Neural cell (in vitro differentiated cells): ENCODE data around the gene MRPS15. TPM values are rescaled to one million over a fixed set of nuclear protein-coding genes. Genes with fewer than 3 reads are reported as not detected.

Source experiments
- H2AFZ ChIP-seq: fragments of 200-600, 300-800 bp; sonication (generic), shearing (Covaris generic); 2 replicates; pipeline ENCODE4 v1.6.0; 2014; ENCODE audit warnings: low read depth, mild to moderate bottlenecking, antibody characterized with exemption, low read length, moderate library complexity
- H3F3A ChIP-seq: fragments of 200-600 bp; shearing (Covaris generic); 2 replicates; pipeline ENCODE4 v1.6.1; 2016; ENCODE audit warnings: mild to moderate bottlenecking, moderate library complexity, mixed read lengths, antibody characterized with exemption, low read length; ENCODE audit not compliant: insufficient read depth, poor library complexity, severe bottlenecking
- H3K27ac ChIP-seq: fragments of 200-600, 300-800 bp; sonication (generic), shearing (Covaris generic); 2 replicates; pipeline ENCODE4 v1.5.1; 2014; ENCODE audit warnings: mild to moderate bottlenecking, low read length, moderate library complexity
- H3K27me3 ChIP-seq: fragments of 300-800, 200-600 bp; sonication (generic), shearing (Covaris generic); 2 replicates; pipeline ENCODE4 v1.6.0; 2014; ENCODE audit warnings: mild to moderate bottlenecking, low read depth, low read length, moderate library complexity; ENCODE audit not compliant: insufficient read depth
- H3K36me3 ChIP-seq: fragments of 300-800, 200-600 bp; sonication (generic), shearing (Covaris generic); 2 replicates; pipeline ENCODE4 v1.5.1; 2014; ENCODE audit warnings: mild to moderate bottlenecking, antibody characterized with exemption, low read length, moderate library complexity; ENCODE audit not compliant: insufficient read depth
- H3K4me2 ChIP-seq: fragments of 300-800, 200-600 bp; sonication (generic), shearing (Covaris generic); 2 replicates; pipeline ENCODE4 v1.6.0; 2014; ENCODE audit warnings: mild to moderate bottlenecking, low read length
- H3K4me3 ChIP-seq: fragments of 300-800, 200-600 bp; sonication (generic), shearing (Covaris generic); 2 replicates; pipeline ENCODE4 v1.5.1; 2014; ENCODE audit warnings: mild to moderate bottlenecking, low read length, moderate library complexity
- H3K79me2 ChIP-seq: fragments of 200-600 bp; shearing (Covaris generic); replicated peaks from 2 replicates; pipeline ENCODE4 v1.6.0; 2014; ENCODE audit warnings: mild to moderate bottlenecking, low read length, moderate library complexity; ENCODE audit not compliant: insufficient read depth
- H3K9ac ChIP-seq: fragments of 300-800, 200-600 bp; sonication (generic), shearing (Covaris generic); 2 replicates; pipeline ENCODE4 v1.6.1; 2016; ENCODE audit warnings: mild to moderate bottlenecking, low read length, mixed read lengths
- H3K9me2 ChIP-seq: fragments of 200-600 bp; shearing (Covaris generic); 2 replicates; pipeline ENCODE4 v1.6.1; 2016; ENCODE audit warnings: mild to moderate bottlenecking, low read length, mixed read lengths; ENCODE audit not compliant: insufficient read depth
- H3K9me3 ChIP-seq: fragments of 200-600, 300-800 bp; sonication (generic), shearing (Covaris generic); 2 replicates; pipeline ENCODE4 v1.6.1; 2016; ENCODE audit warnings: mild to moderate bottlenecking, mixed run types, low read length, moderate library complexity, mixed read lengths
- H4K20me1 ChIP-seq: fragments of 200-600 bp; shearing (Covaris generic); 2 replicates; pipeline ENCODE4 v1.6.1; 2016; ENCODE audit warnings: mild to moderate bottlenecking, mixed run types; ENCODE audit not compliant: insufficient read depth
- EP300 ChIP-seq: fragments of 450-650 bp; conservative IDR thresholded peaks from 2 replicates; pipeline ENCODE4 v1.6.1; 2014; ENCODE audit warnings: antibody characterized with exemption, mild to moderate bottlenecking, moderate library complexity; ENCODE audit not compliant: poor library complexity, severe bottlenecking
- EZH2 ChIP-seq: fragments of 200-600, 300-800 bp; shearing (Covaris generic), sonication (generic); IDR thresholded peaks from 2 replicates; pipeline ENCODE4 v1.6.1; 2014; ENCODE audit warnings: antibody characterized with exemption, low read length, borderline replicate concordance, mild to moderate bottlenecking; ENCODE audit not compliant: insufficient read depth, poor library complexity, severe bottlenecking
- MXI1 ChIP-seq: fragments of 450-650 bp; conservative IDR thresholded peaks from 2 replicates; pipeline ENCODE4 v1.6.1; 2014; ENCODE audit warnings: antibody characterized with exemption, mild to moderate bottlenecking; ENCODE audit not compliant: poor library complexity, severe bottlenecking
- POLR2AphosphoS5 ChIP-seq: IDR thresholded peaks from 2 replicates; pipeline ENCODE4 v1.6.1; 2012
- RAD21 ChIP-seq: fragments of 450-650 bp; conservative IDR thresholded peaks from 2 replicates; pipeline ENCODE4 v1.6.1; 2014; ENCODE audit warnings: antibody characterized with exemption, mild to moderate bottlenecking, moderate library complexity
- SMC3 ChIP-seq: fragments of 450-650 bp; conservative IDR thresholded peaks from 2 replicates; pipeline ENCODE4 v1.6.1; 2014; ENCODE audit warnings: antibody characterized with exemption, mild to moderate bottlenecking, moderate library complexity; ENCODE audit not compliant: poor library complexity
- TAF1 ChIP-seq: IDR thresholded peaks from 2 replicates; pipeline ENCODE4 v1.6.1; 2012; ENCODE audit warnings: low read depth
- polyA plus RNA-seq: library from polyadenylated mRNA; depleted of rRNA; stranded (reverse); fragments of >200 nt; gene quantifications from 2 replicates; pipeline ENCODE4 v1.2.3, GENCODE V29; 2014
- TF ChIP-seq, protein P1 (sequence below): fragments of 450-650 bp; IDR thresholded peaks from 2 replicates; pipeline ENCODE4 v1.5.1; 2014; ENCODE audit warnings: antibody characterized with exemption, mild to moderate bottlenecking, moderate library complexity; ENCODE audit not compliant: poor library complexity, severe bottlenecking
- TF ChIP-seq, protein P2 (sequence below): IDR thresholded peaks from 2 replicates; pipeline ENCODE4 v1.6.1; 2012; ENCODE audit warnings: borderline replicate concordance

Gene MRPS15
- polyA plus RNA-seq, 1 donor from 2014 or later: 65.6 TPM

DNA sequence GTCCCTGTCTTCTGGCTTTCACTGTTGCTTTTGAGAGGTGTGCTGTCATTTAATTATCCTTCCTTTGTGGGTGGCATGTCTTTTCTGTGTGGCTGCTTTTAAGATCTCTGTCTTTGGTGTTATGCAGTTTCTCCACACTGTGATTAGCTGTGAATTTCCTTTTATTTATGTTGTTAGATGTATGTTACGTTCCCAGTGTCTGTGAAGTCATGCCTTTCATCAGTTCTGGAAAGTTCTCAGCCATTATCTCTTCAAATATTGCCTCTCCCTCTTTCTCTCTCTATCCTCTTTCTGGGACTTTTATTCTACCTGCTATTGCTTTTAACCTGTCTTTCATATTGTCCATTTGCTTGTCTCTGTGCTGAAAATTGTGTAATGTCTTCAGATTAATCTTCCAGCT, 39.5 kb upstream of the MRPS15 start:
- Histone ChIP-seq H3K27me3 (no peaks in the 10 kb centered on the region), H2AFZ (no peak overlapping the region), H4K20me1 (no peaks in the 10 kb centered on the region), H3K4me3 (no peak overlapping the region), H3K9me3 (no peaks in the 10 kb centered on the region), H3F3A (no peaks in the 10 kb centered on the region), H3K4me2 (no peak overlapping the region), H3K79me2 (no peaks in the 10 kb centered on the region), H3K9me2 (no peaks in the 10 kb centered on the region), H3K27ac (no peak overlapping the region), H3K9ac (no peak overlapping the region), H3K36me3 (no peaks in the 10 kb centered on the region)
- no peak for TF ChIP-seq MXI1
- TF ChIP-seq, protein P1, sequence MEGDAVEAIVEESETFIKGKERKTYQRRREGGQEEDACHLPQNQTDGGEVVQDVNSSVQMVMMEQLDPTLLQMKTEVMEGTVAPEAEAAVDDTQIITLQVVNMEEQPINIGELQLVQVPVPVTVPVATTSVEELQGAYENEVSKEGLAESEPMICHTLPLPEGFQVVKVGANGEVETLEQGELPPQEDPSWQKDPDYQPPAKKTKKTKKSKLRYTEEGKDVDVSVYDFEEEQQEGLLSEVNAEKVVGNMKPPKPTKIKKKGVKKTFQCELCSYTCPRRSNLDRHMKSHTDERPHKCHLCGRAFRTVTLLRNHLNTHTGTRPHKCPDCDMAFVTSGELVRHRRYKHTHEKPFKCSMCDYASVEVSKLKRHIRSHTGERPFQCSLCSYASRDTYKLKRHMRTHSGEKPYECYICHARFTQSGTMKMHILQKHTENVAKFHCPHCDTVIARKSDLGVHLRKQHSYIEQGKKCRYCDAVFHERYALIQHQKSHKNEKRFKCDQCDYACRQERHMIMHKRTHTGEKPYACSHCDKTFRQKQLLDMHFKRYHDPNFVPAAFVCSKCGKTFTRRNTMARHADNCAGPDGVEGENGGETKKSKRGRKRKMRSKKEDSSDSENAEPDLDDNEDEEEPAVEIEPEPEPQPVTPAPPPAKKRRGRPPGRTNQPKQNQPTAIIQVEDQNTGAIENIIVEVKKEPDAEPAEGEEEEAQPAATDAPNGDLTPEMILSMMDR: no peak
- no peak for TF ChIP-seq SMC3
- no peak for TF ChIP-seq TAF1
- TF ChIP-seq, protein P2, sequence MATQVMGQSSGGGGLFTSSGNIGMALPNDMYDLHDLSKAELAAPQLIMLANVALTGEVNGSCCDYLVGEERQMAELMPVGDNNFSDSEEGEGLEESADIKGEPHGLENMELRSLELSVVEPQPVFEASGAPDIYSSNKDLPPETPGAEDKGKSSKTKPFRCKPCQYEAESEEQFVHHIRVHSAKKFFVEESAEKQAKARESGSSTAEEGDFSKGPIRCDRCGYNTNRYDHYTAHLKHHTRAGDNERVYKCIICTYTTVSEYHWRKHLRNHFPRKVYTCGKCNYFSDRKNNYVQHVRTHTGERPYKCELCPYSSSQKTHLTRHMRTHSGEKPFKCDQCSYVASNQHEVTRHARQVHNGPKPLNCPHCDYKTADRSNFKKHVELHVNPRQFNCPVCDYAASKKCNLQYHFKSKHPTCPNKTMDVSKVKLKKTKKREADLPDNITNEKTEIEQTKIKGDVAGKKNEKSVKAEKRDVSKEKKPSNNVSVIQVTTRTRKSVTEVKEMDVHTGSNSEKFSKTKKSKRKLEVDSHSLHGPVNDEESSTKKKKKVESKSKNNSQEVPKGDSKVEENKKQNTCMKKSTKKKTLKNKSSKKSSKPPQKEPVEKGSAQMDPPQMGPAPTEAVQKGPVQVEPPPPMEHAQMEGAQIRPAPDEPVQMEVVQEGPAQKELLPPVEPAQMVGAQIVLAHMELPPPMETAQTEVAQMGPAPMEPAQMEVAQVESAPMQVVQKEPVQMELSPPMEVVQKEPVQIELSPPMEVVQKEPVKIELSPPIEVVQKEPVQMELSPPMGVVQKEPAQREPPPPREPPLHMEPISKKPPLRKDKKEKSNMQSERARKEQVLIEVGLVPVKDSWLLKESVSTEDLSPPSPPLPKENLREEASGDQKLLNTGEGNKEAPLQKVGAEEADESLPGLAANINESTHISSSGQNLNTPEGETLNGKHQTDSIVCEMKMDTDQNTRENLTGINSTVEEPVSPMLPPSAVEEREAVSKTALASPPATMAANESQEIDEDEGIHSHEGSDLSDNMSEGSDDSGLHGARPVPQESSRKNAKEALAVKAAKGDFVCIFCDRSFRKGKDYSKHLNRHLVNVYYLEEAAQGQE: no peak

DNA sequence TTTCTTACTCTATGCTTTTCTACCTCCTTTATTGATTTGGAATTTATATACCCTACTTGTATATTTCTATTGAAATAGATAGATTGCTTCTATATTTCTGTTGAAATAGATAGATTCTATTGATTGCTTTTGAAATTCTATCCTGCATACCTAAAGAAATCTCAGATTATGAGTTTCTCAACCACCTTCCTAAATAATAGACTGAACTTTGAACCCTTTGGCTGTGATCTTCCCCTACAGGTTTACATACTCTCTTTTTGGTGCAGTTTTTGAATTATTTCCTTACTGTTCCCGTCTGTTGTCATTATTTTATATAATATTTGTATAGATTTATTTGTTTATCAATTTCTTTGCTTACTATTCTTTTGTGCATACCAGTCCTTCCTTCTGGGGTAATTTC, 39.0 kb upstream of the MRPS15 start:
- H3K27me3 ChIP-seq: no peaks in the 10 kb centered on the region
- TF ChIP-seq POLR2AphosphoS5 (no peak), MXI1 (no peak), EP300 (no peak), TAF1 (no peak), RAD21 (no peak), SMC3 (no peak), EZH2 (no peak)
- TF ChIP-seq, protein P2: no peak
- TF ChIP-seq, protein P1: no peak
- H3K27ac ChIP-seq: no peak overlapping the region
- no peaks in the 10 kb centered on the region for H3K79me2 ChIP-seq
- no peak overlapping the region for H3K4me3 ChIP-seq
- H3K4me2 ChIP-seq: no peak overlapping the region
- H3K9me2 ChIP-seq: no peaks in the 10 kb centered on the region
- no peaks in the 10 kb centered on the region for H3K9me3 ChIP-seq
- H3K36me3 ChIP-seq: no peaks in the 10 kb centered on the region
- H3K9ac ChIP-seq: no peak overlapping the region
- H4K20me1 ChIP-seq: no peaks in the 10 kb centered on the region
- H3F3A ChIP-seq: no peaks in the 10 kb centered on the region
- H2AFZ ChIP-seq: no peak overlapping the region
